GM19099 (cell line): ENCODE data around the gene PIP4K2B.

ENCODE experiments used
- POLR2A ChIP-seq: IDR thresholded peaks from 3 replicates; pipeline ENCODE4 v1.6.1; 2011; ENCODE audit warnings: low read depth; ENCODE audit not compliant: insufficient read length; ENCODE audit errors: extremely low read depth

Gene PIP4K2B

GRCh38 chr17:38738686-38739085 lies 60.7 kb downstream of the PIP4K2B start:
- no peak for TF ChIP-seq POLR2A

GRCh38 chr17:38738007-38738662 lies 61.2 kb downstream of the PIP4K2B start:
- TF ChIP-seq POLR2A = no peak

- TF ChIP-seq POLR2A = no peak
These were observed 64.0 kb downstream of the PIP4K2B start for GRCh38 chr17:38735161-38735997.

GRCh38 chr17:38733982-38734973 lies 65.1 kb downstream of the PIP4K2B start:
- TF ChIP-seq POLR2A = no peak

GRCh38 chr17:38733282-38733981 lies 65.9 kb downstream of the PIP4K2B start:
- TF ChIP-seq POLR2A = no peak

- TF ChIP-seq POLR2A = no peak
These were observed 66.7 kb downstream of the PIP4K2B start for GRCh38 chr17:38732376-38733281.

GRCh38 chr17:38731526-38732294 lies 67.6 kb downstream of the PIP4K2B start:
- no peak for TF ChIP-seq POLR2A

GRCh38 chr17:38730526-38731379 lies 68.6 kb downstream of the PIP4K2B start:
- TF ChIP-seq POLR2A = no peak

GRCh38 chr17:38729886-38730525 lies 69.3 kb downstream of the PIP4K2B start, which contains the start of gene CISD3:
Gene CISD3, plus strand, starts transcription at chr17:38730341. Its CDS starts 18 bp downstream, at chr17:38730359.
- TF ChIP-seq POLR2A = peak; percentile 61

- TF ChIP-seq POLR2A = no peak
These were observed 69.9 kb downstream of the PIP4K2B start for GRCh38 chr17:38729368-38729885.

GRCh38 chr17:38728290-38728831 lies 71.0 kb downstream of the PIP4K2B start:
- peak; percentile 37 for TF ChIP-seq POLR2A
